Measurements from ENCODE around the gene FBLN1.

Gene FBLN1

GRCh38 chr22:45476814-45477213 is 25.9 kb upstream of the FBLN1 start:
- no peak overlapping the region for H2BK5ac ChIP-seq (ENCODE audit: low read depth, low read length, poor library complexity, severe bottlenecking)
- H3K27ac ChIP-seq (ENCODE audit: low read length, poor library complexity, severe bottlenecking) = no peak overlapping the region
- H2AFZ ChIP-seq (ENCODE audit: low read depth, low read length) = no peak overlapping the region
- peaks cover 4% of the 10 kb centered on the region for H3K4me1 ChIP-seq (ENCODE audit: control insufficient read depth, insufficient read depth, low read depth, low read length)
- peak overlapping the region; percentile 64 to 92 for H2BK12ac ChIP-seq (ENCODE audit: low read length in 2 of 2)
- no peak overlapping the region for H3K14ac ChIP-seq (ENCODE audit: low read length in 2 of 2)
- no peaks in the 10 kb centered on the region for H3K36me3 ChIP-seq (ENCODE audit: control insufficient read depth in 1 of 2, insufficient read depth in 2 of 2, low read depth in 1 of 2, low read length in 2 of 2)
- no peak overlapping the region for H2BK15ac ChIP-seq (ENCODE audit: low read depth, poor library complexity, severe bottlenecking)
- no peaks in the 10 kb centered on the region for H3K9me3 ChIP-seq (ENCODE audit: control insufficient read depth, low read length)
- H3K4me2 ChIP-seq (ENCODE audit: low read length, poor library complexity, severe bottlenecking) = no peak overlapping the region
- no peak overlapping the region for H2AK5ac ChIP-seq (ENCODE audit: low read length, severe bottlenecking)
- H4K91ac ChIP-seq (ENCODE audit: low read length) = no peak overlapping the region
- no peak overlapping the region for H3K18ac ChIP-seq (ENCODE audit: low read depth in 1 of 2, low read length in 2 of 2)
- H3K27me3 ChIP-seq (ENCODE audit: control insufficient read depth in 1 of 2, insufficient read depth in 1 of 2, low read length in 2 of 2) = no peaks in the 10 kb centered on the region
- H3K4ac ChIP-seq (ENCODE audit: low read depth in 1 of 2, low read length in 2 of 2) = no peak overlapping the region
- H3K4me3 ChIP-seq (ENCODE audit: insufficient read depth in 1 of 2, low read depth in 1 of 2, low read length in 2 of 2) = no peak overlapping the region
- no peak overlapping the region for H4K8ac ChIP-seq (ENCODE audit: low read length)
- 87% methylated on average over 6 of the region's 6 CpGs for WGBS
- no peaks in the 10 kb centered on the region for H3K79me1 ChIP-seq (replicated peaks; ENCODE audit: low read length, poor library complexity, severe bottlenecking)
- H2BK120ac ChIP-seq (ENCODE audit: low read depth, low read length) = no peak overlapping the region
- no peak for DNase-seq
- H3K23ac ChIP-seq (ENCODE audit: low read length in 2 of 2) = no peak overlapping the region
- H3K9ac ChIP-seq (ENCODE audit: low read length) = no peak overlapping the region

DNA sequence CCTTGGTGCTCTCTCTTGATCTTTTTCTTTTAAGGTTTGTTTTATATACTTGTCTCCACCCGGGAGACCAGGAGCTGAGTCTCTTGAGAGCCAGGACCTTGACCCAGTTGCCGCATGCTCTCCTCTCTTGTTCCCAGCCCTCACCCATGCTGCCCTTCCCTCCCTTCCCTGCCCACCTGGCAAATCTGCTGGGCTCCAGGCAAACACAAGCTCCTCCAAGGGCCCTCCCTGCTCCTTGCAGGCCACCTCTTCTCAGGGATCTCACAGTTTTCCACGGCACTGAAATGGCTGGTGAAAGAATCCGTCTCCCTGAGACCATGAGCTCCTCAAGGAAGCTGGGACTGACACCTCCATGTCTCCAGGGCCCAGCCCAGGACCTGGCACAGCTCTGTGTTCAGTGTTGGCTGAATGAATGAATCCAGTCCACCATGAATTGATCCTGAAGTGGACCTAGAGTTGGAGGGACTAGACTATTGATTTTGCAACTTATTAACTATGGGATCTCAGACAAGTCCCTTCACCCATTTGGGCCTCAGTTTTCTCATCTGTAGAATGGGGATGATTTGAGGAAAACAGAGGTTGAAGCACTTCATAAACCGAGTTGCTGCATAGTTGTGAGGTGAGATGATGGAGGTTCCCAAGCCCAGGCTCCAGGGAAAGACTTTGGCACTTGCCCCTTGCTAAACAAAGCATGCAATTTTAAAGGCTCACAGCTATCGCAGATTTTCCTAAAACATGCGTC is 25.1 kb upstream of the FBLN1 start:
- peak overlapping the region; percentile 72 for H4K8ac ChIP-seq (ENCODE audit: low read length)
- H2AK5ac ChIP-seq (ENCODE audit: low read length, severe bottlenecking) = peak overlapping the region; percentile 72
- no peak for DNase-seq
- WGBS = 94% methylated on average over 7 of the region's 7 CpGs
- H2BK12ac ChIP-seq (ENCODE audit: low read length in 2 of 2) = peak overlapping the region; percentile 90 to 95
- peak overlapping the region in 1 of 2 experiments; percentile 64 for H3K4ac ChIP-seq (ENCODE audit: low read depth in 1 of 2, low read length in 2 of 2)
- no peak overlapping the region for H2AFZ ChIP-seq (ENCODE audit: low read depth, low read length)
- H3K27me3 ChIP-seq (ENCODE audit: control insufficient read depth in 1 of 2, insufficient read depth in 1 of 2, low read length in 2 of 2) = no peaks in the 10 kb centered on the region
- H4K91ac ChIP-seq (ENCODE audit: low read length) = peak overlapping the region; percentile 92
- H3K27ac ChIP-seq (ENCODE audit: low read length, poor library complexity, severe bottlenecking) = peak overlapping the region; percentile 33
- H3K14ac ChIP-seq (ENCODE audit: low read length in 2 of 2) = no peak overlapping the region
- no peak overlapping the region for H3K9ac ChIP-seq (ENCODE audit: low read length)
- H2BK5ac ChIP-seq (ENCODE audit: low read depth, low read length, poor library complexity, severe bottlenecking) = no peak overlapping the region
- H3K4me3 ChIP-seq (ENCODE audit: insufficient read depth in 1 of 2, low read depth in 1 of 2, low read length in 2 of 2) = no peak overlapping the region
- H2BK15ac ChIP-seq (ENCODE audit: low read depth, poor library complexity, severe bottlenecking) = peak overlapping the region; percentile 29
- H3K4me1 ChIP-seq (ENCODE audit: control insufficient read depth, insufficient read depth, low read depth, low read length) = peaks cover 4% of the 10 kb centered on the region
- H3K36me3 ChIP-seq (ENCODE audit: control insufficient read depth in 1 of 2, insufficient read depth in 2 of 2, low read depth in 1 of 2, low read length in 2 of 2) = no peaks in the 10 kb centered on the region
- H3K23ac ChIP-seq (ENCODE audit: low read length in 2 of 2) = no peak overlapping the region
- H3K4me2 ChIP-seq (ENCODE audit: low read length, poor library complexity, severe bottlenecking) = no peak overlapping the region
- no peaks in the 10 kb centered on the region for H3K9me3 ChIP-seq (ENCODE audit: control insufficient read depth, low read length)
- H3K18ac ChIP-seq (ENCODE audit: low read depth in 1 of 2, low read length in 2 of 2) = peak overlapping the region; percentile 70 to 77
- no peaks in the 10 kb centered on the region for H3K79me1 ChIP-seq (replicated peaks; ENCODE audit: low read length, poor library complexity, severe bottlenecking)
- H2BK120ac ChIP-seq (ENCODE audit: low read depth, low read length) = peak overlapping the region; percentile 36

- Histone ChIP-seq H2AFZ (ENCODE audit: low read depth, low read length) (no peak overlapping the region), H3K79me1 (replicated peaks; ENCODE audit: low read length, poor library complexity, severe bottlenecking) (no peaks in the 10 kb centered on the region), H3K4ac (ENCODE audit: low read depth in 1 of 2, low read length in 2 of 2) (peak overlapping the region in 1 of 2 experiments; percentile 13), H2BK5ac (ENCODE audit: low read depth, low read length, poor library complexity, severe bottlenecking) (no peak overlapping the region), H3K4me3 (ENCODE audit: insufficient read depth in 1 of 2, low read depth in 1 of 2, low read length in 2 of 2) (no peak overlapping the region), H3K9ac (ENCODE audit: low read length) (no peak overlapping the region), H3K36me3 (ENCODE audit: control insufficient read depth in 1 of 2, insufficient read depth in 2 of 2, low read depth in 1 of 2, low read length in 2 of 2) (no peaks in the 10 kb centered on the region), H2BK12ac (ENCODE audit: low read length in 2 of 2) (no peak overlapping the region), H4K8ac (ENCODE audit: low read length) (peak overlapping the region; percentile 47), H2BK120ac (ENCODE audit: low read depth, low read length) (peak overlapping the region; percentile 36), H3K9me3 (ENCODE audit: control insufficient read depth, low read length) (no peaks in the 10 kb centered on the region), H3K18ac (ENCODE audit: low read depth in 1 of 2, low read length in 2 of 2) (peak overlapping the region in 1 of 2 experiments; percentile 44), H3K27me3 (ENCODE audit: control insufficient read depth in 1 of 2, insufficient read depth in 1 of 2, low read length in 2 of 2) (no peaks in the 10 kb centered on the region), H3K4me1 (ENCODE audit: control insufficient read depth, insufficient read depth, low read depth, low read length) (peaks cover 4% of the 10 kb centered on the region), H3K23ac (ENCODE audit: low read length in 2 of 2) (no peak overlapping the region), H3K14ac (ENCODE audit: low read length in 2 of 2) (no peak overlapping the region), H2BK15ac (ENCODE audit: low read depth, poor library complexity, severe bottlenecking) (peak overlapping the region; percentile 36), H3K27ac (ENCODE audit: low read length, poor library complexity, severe bottlenecking) (peak overlapping the region; percentile 33), H3K4me2 (ENCODE audit: low read length, poor library complexity, severe bottlenecking) (no peak overlapping the region), H2AK5ac (ENCODE audit: low read length, severe bottlenecking) (no peak overlapping the region), H4K91ac (ENCODE audit: low read length) (no peak overlapping the region)
- DNase-seq = peak; percentile 84
- 36% methylated on average over 11 of the region's 11 CpGs for WGBS
These were observed 24.4 kb upstream of the FBLN1 start for GRCh38 chr22:45478108-45478771.

GRCh38 chr22:45480717-45481116 is 22.0 kb upstream of the FBLN1 start:
- WGBS = 86% methylated on average over 3 of the region's 3 CpGs

More at GRCh38 chr22:45480717-45481116, 22.0 kb upstream of the FBLN1 start:
- Histone ChIP-seq H4K91ac (ENCODE audit: low read length) (no peak overlapping the region), H3K36me3 (ENCODE audit: control insufficient read depth in 1 of 2, insufficient read depth in 2 of 2, low read depth in 1 of 2, low read length in 2 of 2) (no peaks in the 10 kb centered on the region), H2BK120ac (ENCODE audit: low read depth, low read length) (no peak overlapping the region), H3K4me2 (ENCODE audit: low read length, poor library complexity, severe bottlenecking) (no peak overlapping the region), H3K4me3 (ENCODE audit: insufficient read depth in 1 of 2, low read depth in 1 of 2, low read length in 2 of 2) (no peak overlapping the region), H2BK12ac (ENCODE audit: low read length in 2 of 2) (no peak overlapping the region), H3K9me3 (ENCODE audit: control insufficient read depth, low read length) (no peaks in the 10 kb centered on the region), H2AK5ac (ENCODE audit: low read length, severe bottlenecking) (no peak overlapping the region), H3K23ac (ENCODE audit: low read length in 2 of 2) (no peak overlapping the region), H3K79me1 (replicated peaks; ENCODE audit: low read length, poor library complexity, severe bottlenecking) (no peaks in the 10 kb centered on the region), H3K27ac (ENCODE audit: low read length, poor library complexity, severe bottlenecking) (no peak overlapping the region), H3K27me3 (ENCODE audit: control insufficient read depth in 1 of 2, insufficient read depth in 1 of 2, low read length in 2 of 2) (peaks cover 0 to 5% of the 10 kb centered on the region in 2 experiments), H2BK15ac (ENCODE audit: low read depth, poor library complexity, severe bottlenecking) (no peak overlapping the region), H3K9ac (ENCODE audit: low read length) (no peak overlapping the region), H3K18ac (ENCODE audit: low read depth in 1 of 2, low read length in 2 of 2) (no peak overlapping the region), H3K4ac (ENCODE audit: low read depth in 1 of 2, low read length in 2 of 2) (no peak overlapping the region), H2AFZ (ENCODE audit: low read depth, low read length) (no peak overlapping the region), H3K4me1 (ENCODE audit: control insufficient read depth, insufficient read depth, low read depth, low read length) (peaks cover 4% of the 10 kb centered on the region), H4K8ac (ENCODE audit: low read length) (no peak overlapping the region), H2BK5ac (ENCODE audit: low read depth, low read length, poor library complexity, severe bottlenecking) (no peak overlapping the region), H3K14ac (ENCODE audit: low read length in 2 of 2) (no peak overlapping the region)
- no peak for DNase-seq

Measured in mesenchymal stem cell (in vitro differentiated cells and primary cell).